CD14-positive monocyte (primary cell): ENCODE data around the gene MICALL1. TPM values are rescaled to one million over a fixed set of nuclear protein-coding genes. Genes with fewer than 3 reads are reported as not detected.

ENCODE experiments used
- DNase-seq, 3 donors: peaks; one replicate each; pipeline ENCODE4 v3.0.0-alpha.2; 2011 to 2022
- H2AFZ ChIP-seq: 2 replicates; pipeline ENCODE4 v1.6.0; 2012; ENCODE audit warnings: mild to moderate bottlenecking, low read depth, low read length, inconsistent platforms; ENCODE audit not compliant: insufficient read depth, poor library complexity, severe bottlenecking
- H3K27ac ChIP-seq, 2 donors: 1 replicate in 1 of 2; 2 replicates in 1 of 2; pipeline ENCODE4 v1.5.1; 2012 to 2013; ENCODE audit warnings: low read length in 2 of 2, control low read depth in 1 of 2, inconsistent platforms in 1 of 2, low read depth in 1 of 2, mild to moderate bottlenecking in 1 of 2
- H3K27me3 ChIP-seq, 2 donors: one replicate each; pipeline versions ENCODE4 v1.6.0 to v1.6.1; 2011 to 2013; ENCODE audit warnings: low read length in 2 of 2; ENCODE audit not compliant: control insufficient read depth in 2 of 2, insufficient read depth in 2 of 2
- H3K36me3 ChIP-seq, 2 donors: replicated peaks in 1 of 2; 1 replicate in 1 of 2; 2 replicates in 1 of 2; pipeline versions ENCODE4 v1.5.1 to v1.6.1; 2012 to 2013; ENCODE audit warnings: low read length in 2 of 2, control low read depth in 1 of 2, inconsistent platforms in 1 of 2, mild to moderate bottlenecking in 1 of 2; ENCODE audit not compliant: insufficient read depth in 2 of 2, control insufficient read depth in 1 of 2
- H3K4me1 ChIP-seq, 2 donors: 1 replicate in 1 of 2; 2 replicates in 1 of 2; pipeline versions ENCODE4 v1.5.1 to v1.6.1; 2012 to 2013; ENCODE audit warnings: low read length in 2 of 2, control low read depth in 1 of 2, inconsistent platforms in 1 of 2, mild to moderate bottlenecking in 1 of 2, moderate library complexity in 1 of 2; ENCODE audit not compliant: insufficient read depth in 2 of 2, control insufficient read depth in 1 of 2
- H3K4me2 ChIP-seq: replicated peaks from 2 replicates; pipeline ENCODE3; 2012; ENCODE audit warnings: low read length, moderate library complexity, mild to moderate bottlenecking; ENCODE audit not compliant: poor library complexity, severe bottlenecking; ENCODE audit errors: extremely low read depth
- H3K4me3 ChIP-seq, 3 experiments: fragments of 200-600 bp in 1 of 3; sonication (generic) in 1 of 3; replicated peaks in 1 of 3; 1 replicate in 2 of 3; 2 replicates in 1 of 3; pipeline ENCODE4 v1.5.1; 2011 to 2013; ENCODE audit warnings: low read length in 3 of 3, mild to moderate bottlenecking in 3 of 3, control low read depth in 2 of 3, low read depth in 2 of 3, inconsistent platforms in 1 of 3, moderate library complexity in 1 of 3
- H3K79me2 ChIP-seq: 2 replicates; pipeline ENCODE4 v1.6.0; 2012; ENCODE audit warnings: mild to moderate bottlenecking, control low read depth, inconsistent platforms, low read length, moderate library complexity; ENCODE audit not compliant: insufficient read depth
- H3K9ac ChIP-seq: 2 replicates; pipeline ENCODE4 v1.6.0; 2017; ENCODE audit warnings: low read length, mild to moderate bottlenecking; ENCODE audit not compliant: insufficient read depth, poor library complexity, severe bottlenecking
- H3K9me3 ChIP-seq, 2 donors: replicated peaks in 1 of 2; 1 replicate in 1 of 2; 2 replicates in 1 of 2; pipeline versions ENCODE4 v1.5.1 to v1.6.1; 2012 to 2013; ENCODE audit warnings: low read length in 2 of 2, control low read depth in 1 of 2; ENCODE audit not compliant: control insufficient read depth in 1 of 2, insufficient read depth in 1 of 2
- H4K20me1 ChIP-seq: 2 replicates; pipeline ENCODE4 v1.6.0; 2012; ENCODE audit warnings: mild to moderate bottlenecking, low read length, control low read depth, moderate library complexity; ENCODE audit not compliant: insufficient read depth
- H3K27ac Mint-ChIP-seq, 7 donors: one replicate each; pipeline ENCODE4 v1.8.0; 2020; ENCODE audit warnings: mild to moderate bottlenecking in 7 of 7, mixed read lengths in 7 of 7, moderate library complexity in 6 of 7, inconsistent platforms in 2 of 7
- H3K27me3 Mint-ChIP-seq, 3 donors: one replicate each; pipeline ENCODE4 v1.8.0; 2021 to 2022; ENCODE audit warnings: low read depth in 3 of 3, mild to moderate bottlenecking in 3 of 3, mixed read lengths in 3 of 3, moderate library complexity in 3 of 3, inconsistent platforms in 1 of 3
- H3K36me3 Mint-ChIP-seq, 2 donors: one replicate each; pipeline ENCODE4 v1.8.0; 2020; ENCODE audit warnings: mixed read lengths in 2 of 2, inconsistent platforms in 1 of 2, mild to moderate bottlenecking in 1 of 2
- H3K4me1 Mint-ChIP-seq: one replicate; pipeline ENCODE4 v1.8.0; 2020; ENCODE audit warnings: mild to moderate bottlenecking, mixed read lengths
- H3K4me3 Mint-ChIP-seq, 2 donors: one replicate each; pipeline ENCODE4 v1.8.0; 2020; ENCODE audit warnings: mild to moderate bottlenecking in 2 of 2, mixed read lengths in 2 of 2, moderate library complexity in 1 of 2
- H3K9me3 Mint-ChIP-seq, 7 donors: one replicate each; pipeline ENCODE4 v1.8.0; 2020 to 2022; ENCODE audit warnings: mixed read lengths in 7 of 7, mild to moderate bottlenecking in 6 of 7, moderate library complexity in 6 of 7, inconsistent platforms in 2 of 7
- WGBS: methylation state at CpG from one replicate; pipeline ENCODE4 v1.1.5; 2013; ENCODE audit warnings: missing lambda C conversion rate; ENCODE audit not compliant: insufficient coverage; 5-methylcytosine and 5-hydroxymethylcytosine counted together
- intact Hi-C, 2 donors: fragments of 100-400 bp; cut with micrococcal nuclease; formaldehyde crosslinking; loops; one replicate each; pipeline versions ENCODE4 v1.15.0 to v1.15.1; 2023
- polyA plus RNA-seq, 3 donors: library from polyadenylated mRNA; depleted of rRNA in 1 of 3; unstranded in 2 of 3; stranded (reverse) in 1 of 3; fragments of 300-500 nt in 2 of 3; fragments of >200 nt in 1 of 3; fragmentation: Illumina TruSeq in 2 of 3; gene quantifications; 1 replicate in 2 of 3; 2 replicates in 1 of 3; pipeline ENCODE4 v1.2.3, GENCODE V29; 2012 to 2021
- TF ChIP-seq, protein P1 (sequence below): fragments of 200-600 bp; IDR thresholded peaks from one replicate; pipeline ENCODE4 v1.8.0; 2022; ENCODE audit warnings: antibody characterized with exemption, mild to moderate bottlenecking

Gene MICALL1
- polyA plus RNA-seq, 3 donors, result 0.51 to 7.0 (median 1.3) TPM

DNA sequence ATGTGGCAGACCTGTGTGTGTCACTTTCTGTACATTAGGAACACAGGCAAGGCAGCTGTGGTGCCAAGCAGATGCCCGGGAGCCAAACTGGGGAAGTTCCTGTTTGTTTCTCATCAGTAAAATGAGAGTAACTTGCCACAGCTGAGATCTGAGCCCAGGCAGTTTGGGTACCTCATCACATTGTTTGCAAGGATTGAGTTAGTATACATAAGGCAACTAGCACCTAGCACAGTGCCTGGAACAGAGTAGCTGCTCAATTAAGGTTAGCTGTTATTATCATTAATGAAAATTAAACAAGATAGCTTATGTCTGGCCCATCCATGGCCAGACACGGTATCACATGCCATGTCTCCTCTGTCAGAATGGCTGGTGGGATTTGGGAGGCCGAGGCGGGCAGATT lies 70.5 kb downstream of the MICALL1 start:
- no peaks in the 10 kb centered on the region for H3K36me3 ChIP-seq
- no peak overlapping the region for H2AFZ ChIP-seq
- no peak overlapping the region for H3K9ac ChIP-seq
- H3K27ac ChIP-seq, result no peak overlapping the region
- H3K4me1 ChIP-seq, result no peaks in the 10 kb centered on the region
- H3K36me3 Mint-ChIP-seq, result peaks cover 10 to 20% of the 10 kb centered on the region in 2 donors
- TF ChIP-seq, protein P1, sequence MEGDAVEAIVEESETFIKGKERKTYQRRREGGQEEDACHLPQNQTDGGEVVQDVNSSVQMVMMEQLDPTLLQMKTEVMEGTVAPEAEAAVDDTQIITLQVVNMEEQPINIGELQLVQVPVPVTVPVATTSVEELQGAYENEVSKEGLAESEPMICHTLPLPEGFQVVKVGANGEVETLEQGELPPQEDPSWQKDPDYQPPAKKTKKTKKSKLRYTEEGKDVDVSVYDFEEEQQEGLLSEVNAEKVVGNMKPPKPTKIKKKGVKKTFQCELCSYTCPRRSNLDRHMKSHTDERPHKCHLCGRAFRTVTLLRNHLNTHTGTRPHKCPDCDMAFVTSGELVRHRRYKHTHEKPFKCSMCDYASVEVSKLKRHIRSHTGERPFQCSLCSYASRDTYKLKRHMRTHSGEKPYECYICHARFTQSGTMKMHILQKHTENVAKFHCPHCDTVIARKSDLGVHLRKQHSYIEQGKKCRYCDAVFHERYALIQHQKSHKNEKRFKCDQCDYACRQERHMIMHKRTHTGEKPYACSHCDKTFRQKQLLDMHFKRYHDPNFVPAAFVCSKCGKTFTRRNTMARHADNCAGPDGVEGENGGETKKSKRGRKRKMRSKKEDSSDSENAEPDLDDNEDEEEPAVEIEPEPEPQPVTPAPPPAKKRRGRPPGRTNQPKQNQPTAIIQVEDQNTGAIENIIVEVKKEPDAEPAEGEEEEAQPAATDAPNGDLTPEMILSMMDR, result no peak
- peaks cover 0 to 2% (median 0%) of the 10 kb centered on the region in 7 donors for H3K9me3 Mint-ChIP-seq
- no peaks in the 10 kb centered on the region for H3K27me3 ChIP-seq
- H3K27ac Mint-ChIP-seq, result peak overlapping the region in 1 of 7 donors; percentile 56
- H3K27me3 Mint-ChIP-seq, result peaks cover 0 to 4% (median 0%) of the 10 kb centered on the region in 3 donors
- intact Hi-C loops, result no loop called here
- no peaks in the 10 kb centered on the region for H3K4me1 Mint-ChIP-seq
- no peaks in the 10 kb centered on the region for H3K9me3 ChIP-seq
- no peak for DNase-seq
- H3K4me3 Mint-ChIP-seq, result no peak overlapping the region
- no peaks in the 10 kb centered on the region for H4K20me1 ChIP-seq
- no peak overlapping the region for H3K4me2 ChIP-seq
- H3K4me3 ChIP-seq, result no peak overlapping the region
- H3K79me2 ChIP-seq, result no peaks in the 10 kb centered on the region
- 81% methylated on average over 2 of the region's 4 CpGs for WGBS

DNA sequence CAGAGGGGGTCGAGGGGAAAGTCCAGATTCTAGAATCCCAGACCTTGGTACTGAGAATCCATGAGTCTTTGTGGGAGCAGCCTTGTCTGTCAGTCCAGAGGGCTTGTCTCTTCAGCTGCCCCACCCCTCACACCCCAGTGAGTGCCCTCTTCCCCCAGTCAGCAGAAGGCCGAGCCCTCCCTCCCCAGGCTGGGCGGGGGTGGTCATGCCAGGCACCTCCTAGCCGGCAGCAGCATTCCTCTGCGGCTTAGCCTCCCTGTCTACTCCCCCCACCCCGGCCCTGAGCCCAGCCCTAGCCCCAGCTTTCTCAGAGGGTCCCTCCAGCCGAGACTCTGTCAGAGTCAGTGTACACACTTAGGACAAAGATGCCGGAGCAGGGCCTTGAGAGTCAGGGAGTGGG lies 73.7 kb downstream of the MICALL1 start:
- Histone ChIP-seq H3K4me1 (no peaks in the 10 kb centered on the region), H3K9me3 (no peaks in the 10 kb centered on the region), H2AFZ (no peak overlapping the region), H3K36me3 (no peaks in the 10 kb centered on the region), H3K4me2 (no peak overlapping the region), H3K27me3 (no peaks in the 10 kb centered on the region), H4K20me1 (no peaks in the 10 kb centered on the region), H3K9ac (no peak overlapping the region), H3K79me2 (no peaks in the 10 kb centered on the region), H3K4me3 (no peak overlapping the region), H3K27ac (no peak overlapping the region)
- Mint-ChIP-seq H3K4me3 (no peak overlapping the region), H3K27ac (no peak overlapping the region), H3K27me3 (peaks cover 0 to 2% (median 0%) of the 10 kb centered on the region in 3 donors), H3K36me3 (peaks cover 7 to 9% of the 10 kb centered on the region in 2 donors), H3K9me3 (peaks cover 0 to 2% (median 0%) of the 10 kb centered on the region in 7 donors), H3K4me1 (peaks cover 7% of the 10 kb centered on the region)
- WGBS, result 95% methylated on average over 4 of the region's 8 CpGs
- intact Hi-C loops, result no loop called here
- no peak for DNase-seq
- TF ChIP-seq, protein P1, result no peak
